HG03103 (cell line): ENCODE measurements around the gene NPFFR2.
"Not testable (repeated sequence)": the region's sequence is repeated elsewhere in the genome, so short reads cannot be mapped to it uniquely, and the experiment has no call there.

Source experiments
- ATAC-seq: cut with Tn5 transposase; IDR thresholded peaks from one replicate; pipeline ENCODE4 v1.9.1; 2021; ENCODE audit warnings: low read depth; ENCODE audit not compliant: unreplicated experiment

Gene NPFFR2

GRCh38 chr4:72031868-72032608 is at the start of gene NPFFR2:
Gene NPFFR2 (plus strand): TSS chr4:72032000. CDS start chr4:72128592, 96,592 bp downstream.
- no peak for ATAC-seq

- ATAC-seq, result no peak
Measured at GRCh38 chr4:71992571-71993312, 39.1 kb upstream of the NPFFR2 start.

- no peak for ATAC-seq
Measured at GRCh38 chr4:71994559-71994958, 37.2 kb upstream of the NPFFR2 start.

- no peak for ATAC-seq
Measured at GRCh38 chr4:71995297-71995696, 36.5 kb upstream of the NPFFR2 start.

GRCh38 chr4:72006586-72006985 is 25.2 kb upstream of the NPFFR2 start:
- ATAC-seq, result no peak

- ATAC-seq, result no peak
Measured at GRCh38 chr4:72011906-72012305, 19.9 kb upstream of the NPFFR2 start.

- no peak for ATAC-seq
Measured at GRCh38 chr4:72016011-72016410, 15.8 kb upstream of the NPFFR2 start.

GRCh38 chr4:72019688-72020087 is 12.1 kb upstream of the NPFFR2 start:
- ATAC-seq, result no peak

GRCh38 chr4:72022553-72022952 is 9.2 kb upstream of the NPFFR2 start:
- no peak for ATAC-seq

- no peak for ATAC-seq
Measured at GRCh38 chr4:72055566-72055965, 23.8 kb downstream of the NPFFR2 start.

GRCh38 chr4:72063726-72064125 is 31.9 kb downstream of the NPFFR2 start:
- ATAC-seq, result no peak

- no peak for ATAC-seq
Measured at GRCh38 chr4:72067051-72067450, 35.3 kb downstream of the NPFFR2 start.

GRCh38 chr4:72073816-72074215 is 42.0 kb downstream of the NPFFR2 start:
- no peak for ATAC-seq

- no peak for ATAC-seq
Measured at GRCh38 chr4:72076562-72076961, 44.8 kb downstream of the NPFFR2 start.

- ATAC-seq, result no peak
Measured at GRCh38 chr4:72077346-72077745, 45.5 kb downstream of the NPFFR2 start.

GRCh38 chr4:72084587-72085011 is 52.8 kb downstream of the NPFFR2 start:
- ATAC-seq, result peak; percentile 67

- ATAC-seq, result not testable (repeated sequence)
Measured at GRCh38 chr4:72090606-72091005, 58.8 kb downstream of the NPFFR2 start.

GRCh38 chr4:72094059-72094797 is 62.4 kb downstream of the NPFFR2 start:
- ATAC-seq, result no peak

GRCh38 chr4:72107456-72107855 is 75.7 kb downstream of the NPFFR2 start:
- ATAC-seq, result no peak

- ATAC-seq, result no peak
Measured at GRCh38 chr4:72109364-72109763, 77.6 kb downstream of the NPFFR2 start.

GRCh38 chr4:72109959-72110497 is 78.2 kb downstream of the NPFFR2 start:
- ATAC-seq, result no peak
